Right renal pelvis (tissue), 4 donors: ENCODE results near the gene ATP2C2. TPM values are rescaled to one million over a fixed set of nuclear protein-coding genes. Genes with fewer than 3 reads are reported as not detected.
"Not testable (repeated sequence)": the region's sequence is repeated elsewhere in the genome, so short reads cannot be mapped to it uniquely, and the experiment has no call there.

Experiments
- DNase-seq, 4 donors: peaks; one replicate each; pipeline ENCODE4 v3.0.0-alpha.2; 2013; ENCODE audit warnings: low read depth in 4 of 4, low spot score in 3 of 4, missing footprints in 1 of 4
- polyA plus RNA-seq, 4 donors: library from polyadenylated mRNA; unstranded; fragments of 120-200 nt; gene quantifications; one replicate each; pipeline ENCODE4 v1.2.1, GENCODE V29; 2013; ENCODE audit not compliant: insufficient read length in 4 of 4

The ATP2C2 gene
- 1 to 10 TPM in 2 of 4 donors, under 1 TPM in 2; 0.45 to 1.5 (median 0.85) TPM for polyA plus RNA-seq

- peak in 2 of 4 donors; percentile 20 to 25 for DNase-seq
Observed at GRCh38 chr16:84368308-84368996, at the start of gene ATP2C2. Gene ATP2C2 (plus strand): TSS chr16:84368538. CDS start chr16:84368616, 78 bp downstream.

GRCh38 chr16:84319146-84319760 lies 49.1 kb upstream of the ATP2C2 start:
- no peak for DNase-seq

GRCh38 chr16:84320511-84320910 lies 47.8 kb upstream of the ATP2C2 start:
- no peak for DNase-seq

GRCh38 chr16:84321932-84322331 lies 46.4 kb upstream of the ATP2C2 start:
- DNase-seq = no peak

GRCh38 chr16:84322749-84323148 lies 45.6 kb upstream of the ATP2C2 start:
- DNase-seq = no peak

GRCh38 chr16:84323606-84324005 lies 44.7 kb upstream of the ATP2C2 start:
- no peak for DNase-seq

GRCh38 chr16:84324434-84325262 lies 43.7 kb upstream of the ATP2C2 start:
- no peak for DNase-seq

- DNase-seq = no peak
Observed at GRCh38 chr16:84326545-84326944, 41.8 kb upstream of the ATP2C2 start.

- DNase-seq = no peak
Observed at GRCh38 chr16:84327926-84328505, 40.3 kb upstream of the ATP2C2 start.

GRCh38 chr16:84329016-84329415 lies 39.3 kb upstream of the ATP2C2 start:
- no peak for DNase-seq

GRCh38 chr16:84329843-84330684 lies 38.3 kb upstream of the ATP2C2 start:
- DNase-seq = no peak

- no peak for DNase-seq
Observed at GRCh38 chr16:84330685-84331050, 37.7 kb upstream of the ATP2C2 start.

- no peak for DNase-seq
Observed at GRCh38 chr16:84331998-84332780, 36.1 kb upstream of the ATP2C2 start.

GRCh38 chr16:84332975-84333684 lies 35.2 kb upstream of the ATP2C2 start:
- no peak for DNase-seq

- DNase-seq = no peak
Observed at GRCh38 chr16:84334058-84334457, 34.3 kb upstream of the ATP2C2 start.

- no peak for DNase-seq
Observed at GRCh38 chr16:84334482-84334881, 33.9 kb upstream of the ATP2C2 start.

GRCh38 chr16:84337236-84337635 lies 31.1 kb upstream of the ATP2C2 start:
- DNase-seq = not testable (repeated sequence)

- no peak for DNase-seq
Observed at GRCh38 chr16:84339311-84339710, 29.0 kb upstream of the ATP2C2 start.

- DNase-seq = no peak
Observed at GRCh38 chr16:84339766-84340165, 28.6 kb upstream of the ATP2C2 start.
